Heart left ventricle (tissue), 16 donors: ENCODE data around the gene EIF4E1B. TPM values are rescaled to one million over a fixed set of nuclear protein-coding genes. Genes with fewer than 3 reads are reported as not detected.
A peak's percentile ranks its signal among the peaks of the same experiment; 100 is the strongest.

Source experiments
- ATAC-seq, 4 donors: fragments of 200-7000 bp; cut with Tn5 transposase; one replicate each; pipeline ENCODE4 v1.9.1; 2020 to 2022; ENCODE audit warnings: moderate library complexity in 4 of 4, mild to moderate bottlenecking in 3 of 4, moderate number of reproducible peaks in 1 of 4
- DNase-seq, 5 donors: peaks; one replicate each; pipeline ENCODE4 v3.0.0-alpha.2; 2020
- H3K27ac ChIP-seq, 12 donors: fragments of 200-600 bp; sonication (generic) in 4 of 12; one replicate each; pipeline versions ENCODE4 v1.5.0 to v1.8.0; 2016 to 2022; ENCODE audit warnings: mild to moderate bottlenecking in 2 of 12
- H3K27me3 ChIP-seq, 9 donors: fragments of 200-600 bp; sonication (generic) in 2 of 9; one replicate each; pipeline versions ENCODE4 v1.5.1 to v1.8.0; 2016 to 2022; ENCODE audit warnings: mild to moderate bottlenecking in 3 of 9
- H3K36me3 ChIP-seq, 9 donors: fragments of 200-600 bp; sonication (generic) in 2 of 9; one replicate each; pipeline versions ENCODE4 v1.5.0 to v1.8.0; 2018 to 2022; ENCODE audit warnings: mild to moderate bottlenecking in 2 of 9
- H3K4me1 ChIP-seq, 12 donors: fragments of 200-600 bp; sonication (generic) in 4 of 12; one replicate each; pipeline versions ENCODE4 v1.5.0 to v1.8.0; 2016 to 2022; ENCODE audit warnings: mild to moderate bottlenecking in 3 of 12
- H3K4me3 ChIP-seq, 12 donors: fragments of 200-600 bp; sonication (generic) in 4 of 12; one replicate each; pipeline versions ENCODE4 v1.5.0 to v1.8.0; 2017 to 2022; ENCODE audit warnings: mild to moderate bottlenecking in 9 of 12, moderate library complexity in 4 of 12
- H3K9me3 ChIP-seq, 12 donors: fragments of 200-600 bp; sonication (generic) in 4 of 12; one replicate each; pipeline versions ENCODE4 v1.5.0 to v1.8.0; 2016 to 2022; ENCODE audit warnings: mild to moderate bottlenecking in 1 of 12
- POLR2A ChIP-seq, 2 donors: fragments of 450-650 bp; IDR thresholded peaks; one replicate each; pipeline ENCODE4 v1.6.1; 2017; ENCODE audit warnings: antibody characterized with exemption in 2 of 2, mild to moderate bottlenecking in 2 of 2, moderate library complexity in 2 of 2
- WGBS, 4 donors: extraction: QIAGEN DNeasy Blood & Tissue Kit in 2 of 4; methylation state at CpG; one replicate each; pipeline versions ENCODE4 v1.1.5 to v1.1.7; 2013 to 2018; 5-methylcytosine and 5-hydroxymethylcytosine counted together
- intact Hi-C, 10 donors: fragments of 100-400 bp; cut with DNase I; formaldehyde crosslinking; loops; one replicate each; pipeline versions ENCODE4 v1.11.1 to v1.14.2; 2022
- long read RNA-seq, 3 donors: library from polyadenylated mRNA; unstranded; transcript quantifications; one replicate each; pipeline ENCODE4 v2.0.0, GENCODE V29; 2020 to 2021
- polyA plus RNA-seq, 2 donors: library from polyadenylated mRNA; stranded (reverse); fragments of 200-250 nt; gene quantifications; one replicate each; pipeline ENCODE4 v1.2.3, GENCODE V29; 2013
- total RNA-seq, 9 donors: library from RNA; depleted of rRNA in 2 of 9; stranded (reverse); fragments of >200 nt in 2 of 9; fragmentation: NEBNext Ultra II Directional in 3 of 9; extraction: Animal tissue kit (Norgen Biotek cat#: 25700) in 3 of 9; gene quantifications; one replicate each; pipeline versions ENCODE4 v1.1.0 to v1.2.4, GENCODE V29; 2016 to 2023
- TF ChIP-seq, protein P1 (sequence below), 12 donors: fragments of 200-600 bp; sonication (generic) in 4 of 12; IDR thresholded peaks; one replicate each; pipeline versions ENCODE4 v1.5.0 to v1.8.0; 2018 to 2022; ENCODE audit warnings: antibody characterized with exemption in 12 of 12, mild to moderate bottlenecking in 5 of 12
- donor health status: ischemic (EF 13 %, LVEDD 7.1; RV severe dilation, severe dysfunction).
- donor health status: healthy with polysubstance abuse.
- donor health status: DM: no; HTN: yes; CAD: no.
- donor health status: DM: no; HTN: no; CAD: no.
- donor health status: ischemic (EF 25% LVEDD 6.9; RV normal size, moderate dysfunction).
- donor health status: ischemic (EF 25% LVEDD 5.7; RV mildly dilated, moderate dysfunction).
- donor health status: healthy.
- donor health status: DM: yes; HTN: yes; CAD: no.
- donor health status: ischemic (EF 35%, LVEDD 5.7; RV mildly dilated, moderate dysfunction).
- donor health status: nonischemic (EF 11% LVEDD 7.7; RV severe dilation, severe dysfunction).
- donor health status: DM: yes; HTN: yes; CAD: no.
- donor health status: PGD.
- donor health status: ischemic (EF 29% LVEDD 5.4; RV normal size, mild dysfunction).
- donor health status: nonischemic (EF 23%, LVEDD 6.1; RV moderate dilation, normal function).

EIF4E1B gene, protein sequence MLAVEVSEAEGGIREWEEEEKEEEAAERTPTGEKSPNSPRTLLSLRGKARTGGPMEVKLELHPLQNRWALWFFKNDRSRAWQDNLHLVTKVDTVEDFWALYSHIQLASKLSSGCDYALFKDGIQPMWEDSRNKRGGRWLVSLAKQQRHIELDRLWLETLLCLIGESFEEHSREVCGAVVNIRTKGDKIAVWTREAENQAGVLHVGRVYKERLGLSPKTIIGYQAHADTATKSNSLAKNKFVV
- total RNA-seq (not detected), polyA plus RNA-seq (not detected)
- long read RNA-seq, donor 1 = 0 reads
- long read RNA-seq, donor 2 = 0 reads
- long read RNA-seq, donor 3 = 0 reads

DNA sequence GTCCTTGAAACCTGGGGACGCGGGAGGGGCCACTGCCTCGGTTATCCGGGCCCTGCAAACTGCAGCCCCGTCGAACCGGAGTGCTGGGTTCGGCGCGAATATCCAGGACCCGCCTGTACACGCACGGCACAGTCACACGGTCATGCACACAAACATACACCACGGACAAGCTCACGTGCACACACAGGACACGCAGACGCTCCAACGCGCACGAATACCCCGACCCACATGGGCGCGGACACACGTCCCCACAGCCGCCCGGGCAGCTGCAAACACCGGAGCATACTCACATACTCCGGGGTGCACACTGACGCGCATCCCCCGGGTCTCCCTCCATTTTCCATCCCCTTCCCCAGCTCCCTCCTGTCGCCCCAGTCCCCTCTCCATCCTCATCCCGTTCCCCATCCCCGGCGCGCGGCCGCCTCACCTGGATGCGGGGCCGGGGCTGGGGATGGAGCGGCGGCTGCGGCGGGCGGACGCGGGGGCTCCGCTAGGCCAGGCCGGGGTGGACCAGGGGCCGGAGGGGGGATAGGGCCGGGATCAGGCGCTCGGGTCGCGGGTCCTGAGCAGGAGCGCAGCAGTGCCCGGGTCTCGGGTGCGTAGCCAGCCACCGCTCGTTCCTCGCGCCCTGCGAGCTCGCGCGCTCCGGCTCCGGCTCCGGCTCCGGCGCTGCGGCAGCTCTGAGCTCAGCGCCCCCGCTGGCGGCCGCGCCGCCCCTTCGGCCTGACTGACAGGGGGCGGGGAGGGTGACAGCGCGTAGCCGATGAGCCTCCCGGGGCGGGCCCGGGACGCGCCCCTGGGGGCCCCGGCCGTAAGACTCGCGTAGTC lies at the start of gene EIF4E1B, which contains the start of gene SNCB:
Gene EIF4E1B (plus strand): TSS at position 823 of the 828 bp plus-strand sequence. CDS start 12,113 bp downstream, outside the sequence.
Gene SNCB (minus strand): TSS at position 682 of the 828 bp plus-strand sequence. CDS start 880 bp downstream, outside the sequence.
- H3K36me3 ChIP-seq = no peaks in the 10 kb centered on the region
- peak within 1 kb of the TSS; percentile 17 to 51 (median 40) for H3K4me3 ChIP-seq
- H3K9me3 ChIP-seq = no peaks in the 10 kb centered on the region
- DNase-seq (peak in 2 of 5 donors; percentile 43 to 72), ATAC-seq (peak in 3 of 4 donors; percentile 78 to 91 (median 81))
- intact Hi-C loops = no loop called here
- H3K4me1 ChIP-seq = peaks cover 0 to 18% (median 10%) of the 10 kb centered on the region in 12 donors
- H3K27me3 ChIP-seq = peaks cover 26 to 93% (median 61%) of the 10 kb centered on the region in 9 donors
- WGBS, 4 donors = 1% methylated on average over 50 to 94 of the region's 94 CpGs
- no peak within 1 kb of the TSS for H3K27ac ChIP-seq
- TF ChIP-seq, protein P1, sequence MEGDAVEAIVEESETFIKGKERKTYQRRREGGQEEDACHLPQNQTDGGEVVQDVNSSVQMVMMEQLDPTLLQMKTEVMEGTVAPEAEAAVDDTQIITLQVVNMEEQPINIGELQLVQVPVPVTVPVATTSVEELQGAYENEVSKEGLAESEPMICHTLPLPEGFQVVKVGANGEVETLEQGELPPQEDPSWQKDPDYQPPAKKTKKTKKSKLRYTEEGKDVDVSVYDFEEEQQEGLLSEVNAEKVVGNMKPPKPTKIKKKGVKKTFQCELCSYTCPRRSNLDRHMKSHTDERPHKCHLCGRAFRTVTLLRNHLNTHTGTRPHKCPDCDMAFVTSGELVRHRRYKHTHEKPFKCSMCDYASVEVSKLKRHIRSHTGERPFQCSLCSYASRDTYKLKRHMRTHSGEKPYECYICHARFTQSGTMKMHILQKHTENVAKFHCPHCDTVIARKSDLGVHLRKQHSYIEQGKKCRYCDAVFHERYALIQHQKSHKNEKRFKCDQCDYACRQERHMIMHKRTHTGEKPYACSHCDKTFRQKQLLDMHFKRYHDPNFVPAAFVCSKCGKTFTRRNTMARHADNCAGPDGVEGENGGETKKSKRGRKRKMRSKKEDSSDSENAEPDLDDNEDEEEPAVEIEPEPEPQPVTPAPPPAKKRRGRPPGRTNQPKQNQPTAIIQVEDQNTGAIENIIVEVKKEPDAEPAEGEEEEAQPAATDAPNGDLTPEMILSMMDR (IDR thresholded peaks at IDR 0.05) = peak in 3 of 12 donors; percentile 6 to 20 (median 15)
- no peak for TF ChIP-seq POLR2A (IDR thresholded peaks at IDR 0.05)

DNA sequence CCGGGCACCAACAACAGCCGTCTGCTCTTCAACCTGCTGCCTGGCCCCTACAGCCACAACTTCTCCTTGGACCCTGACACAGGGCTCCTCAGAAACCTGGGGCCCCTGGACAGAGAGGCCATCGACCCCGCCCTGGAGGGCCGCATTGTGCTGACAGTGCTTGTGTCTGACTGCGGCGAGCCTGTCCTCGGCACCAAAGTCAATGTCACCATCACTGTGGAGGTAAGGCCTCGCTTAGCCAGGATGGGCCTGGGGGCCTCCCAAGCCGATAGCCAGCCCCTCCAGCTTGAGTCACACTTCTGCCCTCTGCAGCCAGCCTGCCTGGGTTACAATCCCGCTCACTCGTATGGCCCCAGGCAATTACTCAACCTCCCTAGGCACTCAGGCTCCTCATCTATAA lies 49.1 kb upstream of the EIF4E1B start:
- no peak overlapping the region for H3K4me3 ChIP-seq
- no peaks in the 10 kb centered on the region for H3K36me3 ChIP-seq
- no peaks in the 10 kb centered on the region for H3K4me1 ChIP-seq
- TF ChIP-seq POLR2A (IDR thresholded peaks at IDR 0.05) = no peak
- TF ChIP-seq, protein P1 (IDR thresholded peaks at IDR 0.05) = no peak
- ATAC-seq = no peak
- no peak overlapping the region for H3K27ac ChIP-seq
- intact Hi-C loops = no loop called here
- no peak for DNase-seq
- no peaks in the 10 kb centered on the region for H3K27me3 ChIP-seq
- peaks cover 0 to 21% (median 9%) of the 10 kb centered on the region in 12 donors for H3K9me3 ChIP-seq
- 87 to 91% (median 90%) methylated on average over 11 to 12 of the region's 12 CpGs for WGBS, 4 donors

DNA sequence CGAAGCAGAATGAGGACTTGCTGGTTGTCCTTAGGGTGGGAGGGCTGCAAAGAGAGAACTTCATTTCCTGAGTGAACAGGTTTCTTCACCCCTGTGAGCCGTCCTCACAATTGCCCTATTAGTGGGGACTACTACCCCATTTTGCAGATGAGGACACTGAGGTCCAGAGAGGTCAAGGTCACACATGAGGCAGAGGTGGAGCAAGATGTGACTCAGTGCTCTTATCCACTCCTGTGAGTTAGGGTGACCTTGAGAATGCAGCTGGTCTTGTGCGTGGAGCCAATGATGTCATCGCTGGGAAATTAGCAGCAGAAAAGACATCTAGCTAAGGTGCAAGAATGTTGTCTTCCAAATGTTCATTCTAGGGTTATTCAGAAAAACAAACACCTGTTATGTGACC lies 47.4 kb upstream of the EIF4E1B start:
- ATAC-seq = no peak
- no peak overlapping the region for H3K4me3 ChIP-seq
- intact Hi-C loops = no loop called here
- H3K36me3 ChIP-seq = no peaks in the 10 kb centered on the region
- TF ChIP-seq, protein P1 (IDR thresholded peaks at IDR 0.05) = no peak
- no peak for TF ChIP-seq POLR2A (IDR thresholded peaks at IDR 0.05)
- no peaks in the 10 kb centered on the region for H3K4me1 ChIP-seq
- WGBS, 4 donors = 71 to 80% (median 75%) methylated on average over 4 of the region's 4 CpGs
- H3K27ac ChIP-seq = no peak overlapping the region
- H3K27me3 ChIP-seq = no peaks in the 10 kb centered on the region
- peaks cover 0 to 21% (median 9%) of the 10 kb centered on the region in 12 donors for H3K9me3 ChIP-seq
- no peak for DNase-seq

DNA sequence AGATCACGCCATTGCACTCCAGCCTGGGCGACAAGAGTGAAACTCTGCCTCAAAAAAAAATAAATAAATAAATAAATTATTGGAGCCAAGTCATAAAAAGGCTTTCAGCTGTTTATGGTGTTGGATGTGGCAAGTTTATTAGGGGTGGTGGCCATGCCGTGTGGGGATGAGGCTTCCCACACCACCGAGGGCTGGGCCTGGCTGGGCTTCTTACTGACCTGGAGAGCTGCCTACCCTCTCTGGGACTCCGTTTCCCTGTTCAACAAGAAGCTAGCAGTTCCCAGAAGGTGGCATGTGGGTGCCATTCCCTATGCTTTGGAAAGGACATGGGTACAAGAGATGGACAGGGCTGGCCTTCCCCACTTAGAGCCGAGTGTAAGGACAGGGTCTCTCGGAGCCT lies 43.1 kb upstream of the EIF4E1B start:
- TF ChIP-seq POLR2A (IDR thresholded peaks at IDR 0.05) = no peak
- TF ChIP-seq, protein P1 (IDR thresholded peaks at IDR 0.05) = no peak
- WGBS, 4 donors = 87 to 88% (median 88%) methylated on average over 7 of the region's 7 CpGs
- ATAC-seq = no peak
- Histone ChIP-seq H3K27ac (no peak overlapping the region), H3K4me1 (no peaks in the 10 kb centered on the region), H3K27me3 (no peaks in the 10 kb centered on the region), H3K4me3 (no peak overlapping the region), H3K36me3 (no peaks in the 10 kb centered on the region), H3K9me3 (peaks cover 0 to 21% (median 9%) of the 10 kb centered on the region in 12 donors)
- no peak for DNase-seq
- intact Hi-C loops = no loop called here
